HG02884 (cell line): ENCODE measurements around the gene TMEM164.

Experiments used
- ATAC-seq: cut with Tn5 transposase; IDR thresholded peaks from one replicate; pipeline ENCODE4 v1.9.1; 2021; ENCODE audit warnings: mild to moderate bottlenecking, moderate library complexity; ENCODE audit not compliant: unreplicated experiment

Gene TMEM164

GRCh38 chrX:110036162-110037033, 33.5 kb downstream of the TMEM164 start:
- no peak for ATAC-seq

DNA sequence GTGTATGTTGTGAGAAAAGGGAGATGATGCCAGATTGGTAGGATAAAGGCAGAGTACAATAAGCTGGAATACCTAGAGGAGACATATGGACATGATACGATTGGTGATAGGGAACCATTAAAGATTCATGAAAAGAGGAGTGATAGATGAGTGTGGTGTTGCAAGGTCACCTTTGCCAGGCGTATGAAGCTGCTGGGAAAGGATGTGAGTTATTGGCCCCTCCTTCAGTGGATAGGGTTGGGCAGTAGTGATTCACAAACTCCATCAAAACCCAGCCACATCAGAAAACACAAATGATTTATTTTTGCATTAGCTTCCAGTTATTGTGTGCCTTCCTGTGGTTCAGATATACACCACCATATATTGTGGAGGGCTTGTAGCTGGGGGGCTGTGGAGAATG, 34.3 kb downstream of the TMEM164 start:
- ATAC-seq = no peak

DNA sequence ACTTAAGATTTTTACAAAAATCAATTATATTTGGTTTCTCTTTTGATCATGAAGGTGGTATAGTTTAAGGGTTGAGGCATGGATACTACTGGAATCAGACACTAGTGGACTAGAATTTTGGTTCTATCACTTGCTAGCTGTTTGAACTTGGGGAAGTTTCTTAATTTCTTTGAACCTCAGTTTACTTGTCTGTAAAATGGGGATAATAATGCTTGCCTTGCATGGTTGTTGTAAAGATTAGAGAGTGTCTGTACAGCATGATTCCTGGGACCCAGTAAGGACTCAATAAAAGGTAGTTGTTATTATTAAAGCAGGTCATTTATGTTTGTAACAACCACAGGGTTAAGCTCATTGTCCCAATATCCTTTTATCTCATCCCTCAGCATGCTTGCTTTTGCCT, 36.0 kb downstream of the TMEM164 start:
- ATAC-seq = no peak

DNA sequence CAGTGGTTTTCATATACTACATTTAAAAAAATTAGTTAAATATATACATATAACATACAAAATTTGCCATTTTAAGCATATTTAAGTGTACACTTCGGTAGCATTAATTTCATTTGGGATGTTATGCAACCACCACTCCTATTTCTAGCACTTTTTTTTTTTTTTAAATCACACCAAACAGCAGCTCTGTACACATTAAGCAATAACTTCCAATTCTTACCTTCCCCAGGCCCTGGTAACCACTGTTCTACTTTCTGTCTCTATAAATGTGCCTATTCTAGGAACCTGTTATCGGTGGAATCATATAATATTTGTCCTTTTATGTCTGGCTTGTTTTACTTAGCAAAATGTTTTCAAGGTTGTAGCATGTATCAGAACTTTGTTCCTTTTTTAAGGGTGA, 39.1 kb downstream of the TMEM164 start:
- ATAC-seq = no peak

DNA sequence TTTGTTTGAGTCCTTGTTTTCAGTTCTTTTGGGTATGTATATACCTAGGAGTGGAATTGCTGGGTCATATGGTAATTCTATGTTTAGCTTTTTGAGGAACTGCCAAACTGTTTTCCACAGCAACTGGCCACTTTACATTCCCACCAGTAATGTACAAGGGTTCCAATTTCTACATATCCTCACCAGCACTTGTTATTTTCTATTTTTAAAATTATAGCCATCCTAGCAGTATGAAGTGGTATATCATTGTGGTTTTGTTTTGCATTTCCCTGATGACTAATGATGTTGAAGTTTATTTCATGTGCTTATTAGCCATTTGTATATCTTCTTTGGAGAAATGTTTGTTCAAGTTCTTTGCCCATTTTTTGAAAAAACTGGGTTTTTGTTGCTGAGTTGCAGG, 39.6 kb downstream of the TMEM164 start:
- ATAC-seq = no peak

DNA sequence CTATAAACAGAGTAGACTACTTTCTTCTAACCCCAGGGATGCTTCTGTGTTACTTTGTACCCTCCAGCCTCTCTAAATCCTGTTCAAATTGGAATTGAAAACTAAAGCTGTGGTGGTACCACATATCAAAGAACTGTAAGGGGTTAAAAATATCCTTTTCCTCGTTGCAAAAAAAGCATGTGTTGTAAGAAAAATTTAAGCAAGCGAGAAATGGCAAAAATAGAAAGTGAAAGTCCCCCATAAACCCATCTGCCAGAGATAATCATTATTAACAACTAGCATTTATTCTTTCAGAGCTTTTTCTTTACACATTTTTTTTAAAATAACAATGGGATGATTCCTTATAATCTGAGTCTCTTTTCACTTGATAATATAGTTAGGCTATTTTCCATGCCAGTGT, 40.6 kb downstream of the TMEM164 start:
- no peak for ATAC-seq

GRCh38 chrX:110044346-110045249, 41.7 kb downstream of the TMEM164 start:
- ATAC-seq = no peak

DNA sequence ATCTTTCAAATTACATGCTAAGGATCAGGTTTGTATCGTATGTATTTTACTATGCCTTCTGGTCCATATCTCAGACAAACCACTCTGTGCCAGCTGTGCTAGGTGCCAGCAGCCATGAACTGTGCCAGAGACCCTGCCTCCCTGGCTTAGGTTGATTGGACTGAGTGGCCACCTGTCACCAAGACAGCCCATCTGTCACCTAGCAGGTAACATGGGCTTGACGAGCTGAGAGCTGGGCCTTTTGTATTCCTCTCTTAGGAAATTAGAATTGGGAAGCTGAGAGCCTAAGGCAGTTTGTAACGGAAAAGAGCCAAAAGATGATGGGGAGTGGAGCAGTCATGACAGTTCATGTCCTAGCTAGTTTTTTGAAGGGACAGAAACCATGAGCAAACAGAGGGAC, 42.5 kb downstream of the TMEM164 start:
- ATAC-seq = no peak

- ATAC-seq = no peak
Measured at GRCh38 chrX:110046001-110046400, 43.1 kb downstream of the TMEM164 start.

GRCh38 chrX:110046971-110047370, 44.1 kb downstream of the TMEM164 start:
- no peak for ATAC-seq

GRCh38 chrX:110049096-110049495, 46.2 kb downstream of the TMEM164 start:
- ATAC-seq = no peak

DNA sequence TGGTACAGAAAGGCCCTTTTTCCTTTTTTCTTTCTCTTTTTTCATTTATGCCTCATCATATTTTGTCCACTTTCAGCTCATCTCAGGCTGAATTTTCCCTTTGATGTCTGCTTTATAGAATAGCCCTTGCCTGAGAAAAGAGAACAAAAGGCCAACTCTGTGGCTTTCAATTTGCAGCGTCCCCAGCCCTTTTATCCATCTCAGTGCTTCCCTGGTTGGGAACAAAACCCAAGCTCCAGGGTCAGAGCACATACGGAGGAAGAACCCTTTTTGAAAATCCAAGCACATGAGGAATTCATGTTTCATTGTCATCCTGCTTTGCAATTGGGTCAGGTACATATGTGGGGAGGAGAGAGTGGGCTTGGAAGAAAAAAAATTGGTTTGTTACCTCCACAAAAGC, 47.5 kb downstream of the TMEM164 start:
- no peak for ATAC-seq

- ATAC-seq = no peak
Measured at GRCh38 chrX:110050901-110051300, 48.0 kb downstream of the TMEM164 start.

GRCh38 chrX:110051559-110051958, 48.6 kb downstream of the TMEM164 start:
- ATAC-seq = no peak

DNA sequence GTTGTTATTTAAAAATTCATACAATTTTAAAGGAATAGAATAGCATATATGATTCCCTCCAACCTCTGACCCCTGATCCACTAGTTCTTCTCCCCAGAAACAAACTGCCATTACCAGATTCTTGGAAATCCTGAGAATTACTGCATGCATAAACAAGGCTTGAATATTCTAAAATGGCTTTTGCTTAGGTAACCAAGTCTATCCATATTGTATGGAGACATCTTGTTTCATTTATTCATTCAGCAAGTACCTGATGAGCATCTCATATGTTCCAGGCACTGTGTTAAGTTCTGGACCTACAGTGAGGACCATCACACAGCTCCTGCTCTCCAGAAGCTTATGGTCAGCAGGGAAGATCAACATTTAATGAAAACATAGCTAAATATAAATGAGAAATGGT, 49.4 kb downstream of the TMEM164 start:
- no peak for ATAC-seq

GRCh38 chrX:110053453-110053852, 50.5 kb downstream of the TMEM164 start:
- ATAC-seq = no peak

DNA sequence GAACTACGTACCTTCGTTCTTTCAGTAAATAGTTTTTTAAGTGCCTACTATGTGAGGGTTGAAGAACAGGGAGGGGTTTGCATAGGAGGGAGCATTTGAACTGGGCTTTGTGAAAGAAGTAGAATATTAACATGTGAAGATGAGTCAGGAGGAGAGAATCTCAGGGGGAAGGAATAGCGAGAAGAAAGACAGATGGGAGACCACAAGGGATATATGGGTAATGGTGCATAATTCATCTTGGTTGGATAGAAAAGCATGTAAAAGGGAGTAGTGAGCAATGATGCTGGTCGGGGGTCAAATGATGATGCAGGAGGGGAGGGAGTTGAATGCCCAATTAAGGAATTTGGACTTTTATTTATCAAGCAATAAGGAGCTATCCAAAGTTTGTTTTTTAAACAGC, 52.7 kb downstream of the TMEM164 start:
- no peak for ATAC-seq

GRCh38 chrX:110056419-110056818, 53.5 kb downstream of the TMEM164 start:
- no peak for ATAC-seq

- no peak for ATAC-seq
Measured at GRCh38 chrX:110059410-110059809, 56.5 kb downstream of the TMEM164 start.

DNA sequence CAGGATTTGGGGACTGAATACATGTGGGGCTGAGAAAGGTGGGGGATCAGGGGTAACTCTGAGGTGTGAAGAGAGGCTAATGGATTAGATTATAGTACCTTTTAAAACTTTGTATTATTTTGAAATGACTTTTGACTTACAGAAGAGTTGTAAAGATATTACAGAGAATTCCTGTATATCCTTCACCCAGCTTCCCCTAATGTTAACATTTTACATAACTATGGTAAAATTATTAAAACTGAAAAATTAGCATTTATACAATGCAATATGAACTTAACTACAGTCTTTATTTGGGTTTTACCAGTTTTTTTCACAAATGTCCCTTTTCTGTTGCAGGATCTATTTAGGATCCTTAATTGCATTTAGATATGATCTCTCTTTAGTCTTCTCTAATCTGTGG, 57.4 kb downstream of the TMEM164 start:
- ATAC-seq = no peak

- no peak for ATAC-seq
Measured at GRCh38 chrX:110060846-110061537, 58.1 kb downstream of the TMEM164 start.
